Ectodermal cell (in vitro differentiated cells): Measurements from ENCODE around the gene CLPSL1.

Experiments
- H3K27ac ChIP-seq: 2 replicates; pipeline ENCODE4 v1.7.0; 2013; ENCODE audit warnings: mild to moderate bottlenecking, low read depth, low read length; ENCODE audit not compliant: insufficient read depth, poor library complexity, severe bottlenecking
- H3K27me3 ChIP-seq: 2 replicates; pipeline ENCODE4 v1.7.0; 2013; ENCODE audit warnings: mild to moderate bottlenecking, low read length; ENCODE audit not compliant: insufficient read depth, control insufficient read depth, poor library complexity, severe bottlenecking
- H3K36me3 ChIP-seq: one replicate; pipeline ENCODE4 v1.7.0; 2013; ENCODE audit warnings: low read length; ENCODE audit not compliant: control insufficient read depth, insufficient read depth
- H3K4me1 ChIP-seq: one replicate; pipeline ENCODE4 v1.7.0; 2013; ENCODE audit warnings: low read length; ENCODE audit not compliant: control insufficient read depth, insufficient read depth
- H3K4me3 ChIP-seq: 2 replicates; pipeline ENCODE4 v1.7.0; 2013; ENCODE audit warnings: low read depth, low read length, control low read depth; ENCODE audit not compliant: insufficient read depth
- H3K9me3 ChIP-seq: 2 replicates; pipeline ENCODE4 v1.7.0; 2013; ENCODE audit warnings: mild to moderate bottlenecking, low read length, moderate library complexity; ENCODE audit not compliant: control insufficient read depth
- WGBS, 2 experiments: methylation state at CpG; one replicate each; pipeline ENCODE4 v1.1.7; 2013; ENCODE audit warnings: missing lambda C conversion rate in 2 of 2; 5-methylcytosine and 5-hydroxymethylcytosine counted together

The CLPSL1 gene

DNA sequence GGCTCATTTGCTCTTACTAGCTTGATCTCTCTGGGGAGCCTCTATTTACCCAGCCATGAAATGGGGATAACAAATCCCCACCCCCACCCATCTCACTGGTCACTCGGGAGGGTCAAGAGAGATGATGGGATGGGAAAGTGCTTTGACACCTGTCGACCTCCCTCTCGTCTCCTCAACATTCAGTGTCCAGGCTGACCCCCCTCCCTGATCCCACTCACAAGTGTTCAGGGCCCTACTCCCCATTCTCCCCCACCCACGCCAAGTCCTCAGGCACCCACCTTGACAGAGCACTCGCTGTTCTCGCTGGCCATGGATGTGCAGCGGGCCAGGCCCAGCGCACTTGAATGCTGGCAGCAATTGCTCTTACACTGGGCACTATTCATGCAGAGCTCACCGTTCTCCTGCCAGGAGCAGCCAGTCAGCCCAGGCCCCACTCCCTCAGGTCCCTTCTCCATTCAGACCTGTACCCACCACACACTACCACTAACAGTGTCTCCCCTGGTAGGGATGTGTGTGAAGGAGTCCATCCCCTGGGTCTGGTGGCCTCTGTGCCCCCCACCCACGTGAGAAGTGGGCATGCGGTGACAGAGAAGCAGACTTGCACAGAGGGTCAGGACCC, 14.7 kb downstream of the CLPSL1 start:
- WGBS, 2 experiments = 92 to 95% methylated on average over 11 of the region's 11 CpGs
- no peaks in the 10 kb centered on the region for H3K4me1 ChIP-seq

DNA sequence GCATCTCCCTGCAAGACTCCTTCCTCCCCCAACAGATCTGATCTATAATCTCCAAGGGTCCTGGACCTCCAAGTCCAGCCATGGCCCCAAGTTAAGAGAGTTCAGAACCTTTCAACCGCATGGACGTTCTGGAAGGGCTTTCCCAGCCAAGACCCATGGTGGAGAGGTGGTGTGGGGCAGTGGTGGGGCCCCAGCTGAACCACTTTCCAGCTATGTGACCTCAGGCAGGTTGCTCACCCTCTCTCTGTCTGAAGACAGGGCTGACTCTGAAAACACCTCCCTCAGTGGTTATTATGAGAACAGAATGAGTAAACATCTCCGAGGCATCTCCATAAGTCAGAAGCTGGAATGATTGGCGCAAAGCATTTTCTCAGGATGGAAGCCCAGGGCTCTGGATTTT, 15.4 kb downstream of the CLPSL1 start:
- H3K4me1 ChIP-seq = no peaks in the 10 kb centered on the region
- H3K27me3 ChIP-seq = no peaks in the 10 kb centered on the region
- H3K27ac ChIP-seq = no peak overlapping the region
- 93 to 95% methylated on average over 4 of the region's 4 CpGs for whole genome bisulfite sequencing, 2 experiments
- no peaks in the 10 kb centered on the region for H3K9me3 ChIP-seq
- H3K4me3 ChIP-seq = no peak overlapping the region
- H3K36me3 ChIP-seq = no peaks in the 10 kb centered on the region

More for the DNA sequence above, 14.7 kb downstream of the CLPSL1 start:
- H3K27ac ChIP-seq = no peak overlapping the region
- no peak overlapping the region for H3K4me3 ChIP-seq
- no peaks in the 10 kb centered on the region for H3K36me3 ChIP-seq
- no peaks in the 10 kb centered on the region for H3K27me3 ChIP-seq
- no peaks in the 10 kb centered on the region for H3K9me3 ChIP-seq

DNA sequence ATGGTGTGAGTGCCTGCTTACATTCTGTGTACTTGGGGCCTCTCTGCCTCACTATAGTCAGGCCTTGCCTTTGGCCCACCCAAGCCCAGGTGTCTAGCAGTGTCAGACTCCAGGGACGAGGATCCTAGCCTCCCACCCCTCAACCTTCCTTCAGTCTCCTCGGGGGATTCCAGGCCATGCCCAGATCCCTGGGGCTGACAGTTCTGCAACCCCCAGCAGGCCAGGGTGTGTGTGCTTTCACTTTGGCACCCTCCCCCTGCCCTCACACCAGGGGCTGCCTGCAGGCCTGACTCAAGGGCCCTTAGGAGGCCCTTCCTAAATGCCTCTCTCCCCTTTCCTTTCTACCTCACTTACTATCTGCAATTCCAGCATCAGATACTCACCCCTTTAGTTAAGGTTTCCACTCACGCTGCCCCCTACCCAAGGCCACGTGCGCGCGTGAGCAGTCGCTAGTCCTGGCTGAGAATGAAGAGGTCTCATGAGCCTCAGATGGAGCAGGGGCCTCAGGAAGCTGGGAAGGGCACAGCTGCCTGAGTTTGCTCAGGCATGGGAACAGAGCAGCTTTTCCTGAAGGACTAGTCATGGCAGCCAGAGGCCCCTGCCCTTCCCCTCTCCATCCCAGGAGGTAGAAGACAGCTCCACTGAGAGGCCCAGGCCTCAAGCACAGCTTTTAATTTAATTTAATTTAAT, 17.2 kb downstream of the CLPSL1 start:
- WGBS, 2 experiments = 78 to 81% methylated on average over 8 of the region's 8 CpGs
- Histone ChIP-seq H3K36me3 (no peaks in the 10 kb centered on the region), H3K4me3 (no peak overlapping the region)

DNA sequence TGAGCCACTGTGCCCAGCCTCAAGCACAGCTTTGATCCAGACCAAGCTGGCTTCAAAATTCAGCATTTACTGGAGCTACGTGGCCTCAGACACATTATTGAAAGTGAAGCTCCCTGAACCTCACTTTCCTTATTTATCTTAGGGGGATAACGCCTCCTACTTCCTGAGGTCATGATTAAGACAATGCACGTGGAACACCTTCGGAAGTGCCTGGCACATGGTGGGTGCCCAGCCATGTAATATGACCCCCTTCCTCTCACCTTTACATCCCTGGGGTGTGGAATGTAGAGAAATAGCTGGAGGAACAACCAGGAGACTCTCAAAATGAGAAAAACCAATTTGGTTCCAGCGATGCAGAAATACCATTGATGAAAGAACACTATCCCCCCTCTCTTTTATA, 17.9 kb downstream of the CLPSL1 start:
- WGBS, 2 experiments = 88 to 94% methylated on average over 5 of the region's 5 CpGs
- Histone ChIP-seq H3K9me3 (no peaks in the 10 kb centered on the region), H3K36me3 (no peaks in the 10 kb centered on the region), H3K27ac (no peak overlapping the region), H3K27me3 (no peaks in the 10 kb centered on the region), H3K4me3 (no peak overlapping the region), H3K4me1 (no peaks in the 10 kb centered on the region)

More for the DNA sequence above, 17.2 kb downstream of the CLPSL1 start:
- no peaks in the 10 kb centered on the region for H3K27me3 ChIP-seq
- H3K9me3 ChIP-seq = no peaks in the 10 kb centered on the region
- no peaks in the 10 kb centered on the region for H3K4me1 ChIP-seq
- H3K27ac ChIP-seq = no peak overlapping the region

DNA sequence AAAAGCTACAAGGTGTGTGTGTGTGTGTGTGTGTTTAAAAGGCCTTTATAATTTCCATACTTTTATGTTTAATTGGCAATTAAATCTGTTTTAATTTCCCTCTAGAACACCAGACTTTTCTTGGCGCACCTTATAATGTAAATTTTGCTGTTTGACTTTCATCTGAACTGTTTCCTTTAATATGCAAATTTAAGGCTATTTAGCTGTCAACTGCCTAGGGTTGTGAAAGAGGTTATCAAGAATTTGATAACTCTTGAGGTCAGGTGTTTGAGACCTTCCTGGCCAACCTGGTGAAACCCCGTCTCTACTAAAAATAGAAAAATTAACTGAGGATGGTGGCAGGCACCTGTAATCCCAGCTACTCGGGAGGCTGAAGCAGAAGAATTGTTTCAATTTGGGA, 20.3 kb downstream of the CLPSL1 start:
- Histone ChIP-seq H3K36me3 (no peaks in the 10 kb centered on the region), H3K27ac (no peak overlapping the region), H3K4me3 (no peak overlapping the region), H3K9me3 (no peaks in the 10 kb centered on the region), H3K27me3 (no peaks in the 10 kb centered on the region), H3K4me1 (no peaks in the 10 kb centered on the region)
- WGBS, 2 experiments = 82 to 86% methylated on average over 3 of the region's 3 CpGs

DNA sequence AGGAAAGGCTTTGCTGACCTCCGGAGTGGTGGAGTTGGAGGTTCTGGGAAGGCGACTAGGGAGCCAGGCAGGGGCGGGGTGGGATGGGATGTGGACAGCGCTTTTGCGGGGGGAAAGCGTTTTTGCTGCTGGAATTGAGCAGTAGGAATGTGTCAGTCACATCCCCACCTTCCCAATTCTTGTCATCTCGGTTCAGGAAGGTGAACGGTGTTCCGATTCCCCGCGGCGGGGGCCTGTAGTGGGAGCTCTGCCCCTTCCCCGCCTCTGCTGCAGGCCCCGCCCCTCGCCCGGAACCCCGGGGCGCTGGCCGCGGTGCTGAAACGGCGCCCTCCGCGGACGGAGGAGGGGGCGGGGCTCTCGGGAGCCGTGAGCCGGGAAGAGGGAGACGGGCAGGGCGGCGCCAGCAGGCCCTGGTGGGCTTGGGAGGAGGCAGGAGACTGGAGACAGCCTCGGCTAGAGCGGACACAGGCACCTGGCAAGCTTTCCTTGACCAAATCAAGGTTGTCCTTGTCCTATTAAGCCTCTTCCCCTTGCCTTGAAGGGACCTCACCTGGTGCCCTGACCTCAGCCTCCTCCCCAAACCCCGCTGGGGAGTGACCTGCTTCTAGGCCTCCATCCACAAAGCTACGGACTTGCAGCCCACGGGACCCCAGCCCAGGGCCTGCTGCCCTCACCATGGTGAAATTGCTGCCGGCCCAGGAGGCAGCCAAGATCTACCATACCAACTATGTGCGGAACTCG, 24.3 kb downstream of the CLPSL1 start, which contains the start of gene LHFPL5:
Gene LHFPL5 (plus strand): TSS at position 357 of the 741 bp plus-strand sequence. CDS start 319 bp downstream, at position 676.
- Histone ChIP-seq H3K27me3 (no peaks in the 10 kb centered on the region), H3K4me1 (no peaks in the 10 kb centered on the region), H3K4me3 (peak within 1 kb of the TSS; percentile 47), H3K36me3 (no peaks in the 10 kb centered on the region), H3K27ac (no peak within 1 kb of the TSS), H3K9me3 (no peaks in the 10 kb centered on the region)
- 13 to 15% methylated on average over 40 of the region's 40 CpGs for whole genome bisulfite sequencing, 2 experiments

DNA sequence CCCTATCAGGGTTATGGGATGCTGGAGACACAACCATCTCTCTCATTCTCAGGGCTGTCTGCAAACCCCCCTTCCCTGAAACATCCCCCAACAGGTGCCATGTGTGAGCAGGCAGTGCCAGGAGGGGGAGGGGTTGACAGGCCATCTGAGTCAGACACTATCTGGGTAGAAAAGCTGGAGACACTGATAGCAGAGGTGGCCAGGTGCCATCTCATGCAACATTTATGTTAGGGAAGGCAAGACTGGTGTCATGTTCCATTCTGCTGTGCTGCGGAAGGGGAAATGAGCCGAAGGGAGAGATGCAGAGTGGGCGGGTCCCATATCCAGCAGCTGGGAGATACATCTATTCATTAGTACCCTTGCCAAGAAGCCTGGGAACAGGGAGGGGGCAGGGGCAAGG, 27.9 kb downstream of the CLPSL1 start:
- Histone ChIP-seq H3K36me3 (no peaks in the 10 kb centered on the region), H3K9me3 (no peaks in the 10 kb centered on the region), H3K27ac (no peak overlapping the region), H3K4me1 (no peaks in the 10 kb centered on the region), H3K27me3 (no peaks in the 10 kb centered on the region), H3K4me3 (no peak overlapping the region)
- 69 to 77% methylated on average over 3 of the region's 3 CpGs for WGBS, 2 experiments

DNA sequence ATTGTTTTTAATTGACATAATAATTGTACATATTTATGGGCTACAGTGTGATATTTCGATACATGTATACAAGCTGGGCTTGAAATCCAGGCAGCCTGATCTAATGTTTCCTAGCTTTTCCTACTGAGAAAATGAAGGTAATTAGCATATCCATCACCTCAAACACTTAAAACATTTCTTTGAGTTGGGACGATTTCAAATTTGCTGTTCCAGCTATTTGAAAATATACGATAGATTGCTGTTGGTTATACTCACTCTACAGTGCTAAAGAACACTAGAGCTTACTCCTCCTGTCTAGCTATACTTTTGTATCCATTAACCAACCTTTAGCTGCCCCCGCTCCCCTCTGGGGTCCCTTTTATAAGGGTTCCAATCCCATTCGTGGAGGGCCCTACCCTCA, 29.0 kb downstream of the CLPSL1 start:
- Histone ChIP-seq H3K4me3 (no peak overlapping the region), H3K27me3 (no peaks in the 10 kb centered on the region), H3K36me3 (no peaks in the 10 kb centered on the region), H3K4me1 (no peaks in the 10 kb centered on the region), H3K9me3 (no peaks in the 10 kb centered on the region), H3K27ac (no peak overlapping the region)
- WGBS, 2 experiments = 88% methylated on average over 5 of the region's 5 CpGs

DNA sequence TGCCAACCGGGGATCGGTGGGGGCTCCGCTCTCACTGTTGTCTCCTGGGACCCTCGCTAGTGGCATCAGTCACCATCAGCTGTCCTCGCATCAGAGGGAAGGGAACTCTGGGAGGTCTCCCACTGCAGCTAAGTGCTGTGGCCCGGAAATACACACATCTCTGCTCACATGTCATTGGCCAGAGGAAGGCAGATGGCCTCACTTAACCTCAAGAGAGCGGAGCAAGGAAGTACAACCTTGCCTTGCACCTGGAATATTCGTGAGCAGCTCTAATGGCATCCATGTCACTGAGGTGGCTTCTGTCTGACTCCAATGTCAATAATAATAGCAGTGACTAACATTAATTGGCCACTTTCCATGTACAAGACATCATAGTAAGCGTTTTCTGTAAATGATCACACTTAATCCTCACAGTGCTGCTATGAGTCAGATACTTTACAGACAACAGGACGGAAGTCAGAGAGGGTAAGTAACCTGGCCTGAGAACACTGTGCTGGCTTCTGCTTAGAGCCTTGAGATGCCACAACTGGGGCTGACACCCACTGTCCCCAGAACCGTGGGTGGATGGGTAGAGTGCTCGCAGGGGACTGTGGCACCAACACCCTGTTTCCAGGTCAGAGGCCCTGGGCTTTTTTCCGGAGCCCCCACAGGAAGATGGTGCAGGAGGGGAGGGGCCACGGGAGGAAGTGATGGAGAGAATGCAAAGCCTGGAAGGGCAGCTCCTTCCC, 30.3 kb downstream of the CLPSL1 start:
- Histone ChIP-seq H3K4me3 (no peak overlapping the region), H3K27me3 (no peaks in the 10 kb centered on the region), H3K27ac (no peak overlapping the region), H3K36me3 (no peaks in the 10 kb centered on the region), H3K9me3 (no peaks in the 10 kb centered on the region), H3K4me1 (no peaks in the 10 kb centered on the region)
- 90 to 91% methylated on average over 14 of the region's 14 CpGs for WGBS, 2 experiments

DNA sequence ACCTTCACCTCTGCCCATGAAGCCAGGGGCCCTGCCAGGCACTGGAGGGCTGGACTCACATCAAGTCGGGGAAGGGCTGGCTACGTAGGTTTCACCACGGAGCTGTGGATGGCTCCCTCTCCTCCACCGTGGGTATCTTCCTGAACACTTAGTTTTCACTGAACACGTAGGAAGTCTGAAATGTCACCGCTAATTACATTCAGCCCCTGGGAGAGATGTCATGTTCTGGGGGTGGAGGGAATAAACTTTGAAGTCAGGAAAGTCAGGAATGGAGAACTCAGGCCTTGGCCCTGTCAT, 30.8 kb downstream of the CLPSL1 start:
- H3K27ac ChIP-seq = no peak overlapping the region

More for the DNA sequence above, 30.8 kb downstream of the CLPSL1 start:
- Histone ChIP-seq H3K4me3 (no peak overlapping the region), H3K4me1 (no peaks in the 10 kb centered on the region), H3K9me3 (no peaks in the 10 kb centered on the region), H3K27me3 (no peaks in the 10 kb centered on the region), H3K36me3 (no peaks in the 10 kb centered on the region)
- WGBS, 2 experiments = 91 to 92% methylated on average over 6 of the region's 6 CpGs
